COLO668 (cell line): Measurements from ENCODE around the gene PKD1L1.

Source experiments
- DNase-seq: peaks from one replicate; lab custom pipeline; 2025; ENCODE audit not compliant: unreplicated experiment; lab: John Stamatoyannopoulos, UW

Gene PKD1L1

DNA sequence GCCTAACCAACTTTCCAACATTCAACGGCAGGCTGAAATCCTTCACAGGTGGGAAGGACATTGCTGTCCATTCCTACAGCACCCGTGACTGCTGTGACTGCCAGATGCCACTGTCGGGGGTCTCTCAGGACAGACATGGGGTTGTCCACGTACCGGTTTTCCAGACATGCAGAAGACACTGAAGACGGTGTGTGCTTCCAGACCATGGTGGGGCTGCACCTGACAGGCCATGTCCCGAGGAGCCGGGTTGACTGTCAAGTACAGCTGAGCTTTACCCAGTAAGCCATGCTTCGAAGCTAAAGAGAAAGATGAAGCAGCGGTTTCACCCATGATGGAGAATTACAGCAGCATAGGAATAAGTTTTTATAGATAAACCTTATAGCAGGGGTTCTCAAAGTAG lies 70.9 kb downstream of the PKD1L1 start:
- no peak for DNase-seq

DNA sequence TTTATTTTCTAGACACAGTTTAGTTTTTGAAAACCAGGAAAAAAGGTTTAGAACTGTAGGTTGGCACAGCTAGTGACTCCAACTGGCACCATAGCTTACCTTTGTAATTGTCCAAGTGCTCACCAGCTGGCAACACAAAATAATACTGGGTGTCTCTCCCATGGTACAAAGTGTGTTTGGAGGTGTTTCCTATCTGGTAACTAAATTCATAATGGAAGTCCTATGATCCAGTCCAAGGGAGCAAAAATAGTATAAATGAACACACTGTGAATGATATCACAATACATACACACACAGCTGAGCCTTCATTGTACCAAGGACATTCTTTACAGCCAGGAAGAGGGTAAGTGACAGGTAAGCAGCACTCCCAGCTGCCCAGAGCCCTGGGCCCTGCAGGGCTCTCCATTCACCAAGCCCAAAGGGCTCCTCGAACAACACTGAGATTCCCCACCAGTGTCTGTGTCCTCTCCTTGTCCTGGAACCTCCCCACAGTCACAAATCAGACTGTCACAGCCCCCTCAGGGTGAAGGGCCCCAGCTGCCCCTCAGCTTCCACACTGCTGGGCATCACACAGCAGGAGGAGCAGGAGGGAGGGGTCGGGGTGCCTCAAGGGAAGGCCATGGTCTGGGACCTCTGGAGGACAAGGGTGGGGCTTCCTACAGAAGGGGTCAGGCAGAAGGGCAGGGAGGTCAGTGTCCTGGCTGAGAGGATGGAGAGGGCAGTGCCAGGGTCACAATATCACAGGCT lies 72.1 kb downstream of the PKD1L1 start:
- no peak for DNase-seq

DNA sequence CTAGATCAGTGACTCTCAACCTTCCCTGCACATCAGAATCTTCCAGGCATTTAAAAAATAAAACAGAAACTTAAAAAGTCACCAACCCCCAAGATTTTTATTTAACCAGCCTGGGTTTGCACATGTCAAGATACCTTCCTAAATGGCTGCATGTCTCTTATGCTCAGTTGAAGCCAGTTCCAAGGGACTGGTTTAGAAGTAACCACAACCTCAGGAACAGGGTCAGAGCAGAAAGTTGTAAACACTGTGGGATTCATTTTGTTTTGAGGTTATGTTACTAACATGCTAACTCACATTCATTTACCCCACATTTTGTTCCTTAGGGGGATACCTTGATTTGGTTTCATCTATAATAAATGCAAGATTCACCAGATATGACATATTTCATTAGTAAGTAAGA lies 72.9 kb downstream of the PKD1L1 start:
- no peak for DNase-seq

DNA sequence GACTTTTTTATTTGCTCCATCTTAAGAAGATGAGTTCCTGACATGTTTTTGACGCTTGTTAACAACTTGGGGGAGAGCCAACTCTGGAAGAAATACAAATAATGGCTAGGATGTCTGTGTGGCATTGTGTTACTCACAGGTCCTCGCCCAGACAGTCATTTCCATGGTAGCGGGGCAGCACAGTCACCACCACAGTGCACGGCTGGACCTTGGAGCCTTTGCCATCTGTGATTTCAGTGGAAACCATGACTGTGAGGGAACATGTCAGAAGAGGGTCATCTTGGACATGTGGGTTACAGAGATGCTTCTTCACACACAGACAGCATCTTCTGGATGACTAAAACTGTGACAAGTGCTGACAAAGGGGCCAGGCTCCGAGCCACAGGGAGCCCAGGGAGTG lies 74.5 kb downstream of the PKD1L1 start:
- no peak for DNase-seq

DNA sequence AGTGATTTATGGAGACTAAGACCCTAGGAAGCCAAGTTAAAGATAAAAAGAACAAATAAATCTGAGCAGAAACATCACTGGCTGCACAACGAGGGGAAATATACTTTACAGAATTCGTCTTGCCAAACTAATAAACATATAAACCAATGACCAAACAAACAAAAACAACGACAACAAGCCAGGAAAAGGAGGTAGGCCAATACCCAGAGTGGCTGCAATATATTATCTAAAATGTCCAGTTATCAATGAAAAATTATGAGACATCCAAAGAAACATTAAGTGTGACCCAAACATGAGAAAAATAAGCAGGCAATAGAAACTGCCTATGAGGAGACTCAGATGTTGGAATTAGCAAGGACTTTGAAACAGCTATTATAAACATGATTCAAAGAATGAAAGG lies 81.0 kb downstream of the PKD1L1 start:
- DNase-seq: no peak

- no peak for DNase-seq
Measured at GRCh38 chr7:47866120-47866519, 82.1 kb downstream of the PKD1L1 start.

- DNase-seq: no peak
Measured at GRCh38 chr7:47852330-47853245, 95.7 kb downstream of the PKD1L1 start.

GRCh38 chr7:47847207-47847606 lies 101.1 kb downstream of the PKD1L1 start:
- no peak for DNase-seq

DNA sequence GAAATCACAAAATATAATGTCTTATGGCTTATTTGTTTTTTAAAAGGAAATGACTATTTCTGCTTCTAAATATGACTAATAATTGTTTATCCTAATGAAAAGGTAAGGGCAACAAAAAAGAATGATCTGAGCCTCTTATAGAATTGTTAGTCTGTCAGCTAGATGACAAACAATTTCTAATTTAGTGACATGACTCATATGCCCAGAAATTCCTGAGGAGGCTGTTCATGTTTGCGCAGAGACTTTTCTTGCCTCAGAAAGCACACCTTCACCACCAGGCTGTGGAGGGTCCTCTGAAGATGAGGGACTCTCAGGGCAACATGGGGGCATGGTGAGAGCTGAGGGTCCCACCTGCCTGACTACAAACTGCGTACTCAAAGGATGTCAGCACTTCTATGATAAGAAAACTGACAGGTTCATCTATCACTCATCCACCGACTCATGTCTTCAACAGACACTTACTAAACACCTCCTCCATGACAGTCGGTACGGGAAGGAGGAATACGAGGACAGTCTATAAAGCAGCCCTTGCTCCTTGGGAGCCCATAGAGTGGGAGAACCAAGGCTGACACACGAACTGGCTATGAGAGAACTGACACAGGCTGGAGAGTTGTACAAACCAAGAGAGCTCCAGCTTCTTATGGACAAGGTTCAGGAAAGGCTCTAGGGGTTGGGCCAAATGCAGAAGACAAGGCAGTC lies 102.0 kb downstream of the PKD1L1 start:
- DNase-seq: no peak

- DNase-seq: no peak
Measured at GRCh38 chr7:47844311-47844710, 104.0 kb downstream of the PKD1L1 start.

DNA sequence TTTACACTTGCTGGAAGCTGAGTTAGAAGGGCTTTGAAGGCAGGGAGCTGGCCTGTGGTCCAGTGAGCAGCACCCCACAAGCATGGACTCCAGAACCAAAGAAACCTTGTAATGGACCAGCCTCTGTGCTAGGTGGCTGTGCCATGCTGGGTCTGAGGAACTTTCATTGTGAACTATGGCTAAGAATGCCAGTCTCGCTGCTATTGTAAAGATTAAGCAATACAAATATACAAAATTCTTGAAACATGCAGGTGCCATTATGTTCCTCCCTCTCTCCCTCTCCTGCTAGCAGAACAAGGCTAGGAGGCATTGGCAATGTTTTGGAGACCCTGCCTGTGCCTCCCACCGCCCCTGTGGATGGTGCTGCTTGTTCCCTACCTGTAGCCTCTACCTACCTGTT lies 105.0 kb downstream of the PKD1L1 start:
- DNase-seq: no peak

GRCh38 chr7:47839381-47839780 lies 108.9 kb downstream of the PKD1L1 start:
- DNase-seq: peak; percentile 40

- no peak for DNase-seq
Measured at GRCh38 chr7:47837826-47838225, 110.4 kb downstream of the PKD1L1 start.

DNA sequence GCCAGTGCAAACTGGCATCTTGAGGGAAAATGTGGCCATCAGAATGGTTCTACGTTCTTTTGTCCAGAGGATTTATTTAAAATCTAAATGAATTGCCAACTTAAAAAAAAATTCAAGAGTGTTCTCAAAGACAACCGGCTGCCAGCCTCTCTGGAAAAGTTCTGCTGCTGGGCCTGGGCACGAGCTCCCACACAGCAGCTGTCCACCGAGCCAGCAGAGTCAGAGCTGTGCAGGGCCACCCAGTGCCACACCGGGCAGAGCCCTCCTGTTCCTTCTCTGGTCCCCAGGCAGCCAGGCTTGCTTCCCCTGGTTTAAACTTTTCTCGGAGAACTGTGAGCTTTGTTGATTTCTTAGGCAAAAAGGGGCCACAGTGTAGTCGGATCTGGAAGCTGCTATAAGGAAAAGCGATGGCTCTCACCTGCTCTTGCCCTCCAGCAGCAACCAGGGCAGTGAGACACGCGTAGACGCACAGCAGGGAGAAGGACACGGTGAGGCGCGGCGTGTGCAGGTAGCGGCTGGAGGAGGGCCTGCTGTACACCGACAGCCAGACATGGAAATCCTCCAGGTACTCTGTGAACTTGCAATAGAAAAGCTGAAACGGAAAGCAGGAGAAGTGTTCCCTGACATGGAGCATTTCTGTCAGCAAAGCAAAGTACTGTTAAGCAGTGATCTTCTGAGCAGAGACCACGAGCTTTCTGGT lies 111.6 kb downstream of the PKD1L1 start:
- no peak for DNase-seq

GRCh38 chr7:47836080-47836479 lies 112.2 kb downstream of the PKD1L1 start:
- no peak for DNase-seq

DNA sequence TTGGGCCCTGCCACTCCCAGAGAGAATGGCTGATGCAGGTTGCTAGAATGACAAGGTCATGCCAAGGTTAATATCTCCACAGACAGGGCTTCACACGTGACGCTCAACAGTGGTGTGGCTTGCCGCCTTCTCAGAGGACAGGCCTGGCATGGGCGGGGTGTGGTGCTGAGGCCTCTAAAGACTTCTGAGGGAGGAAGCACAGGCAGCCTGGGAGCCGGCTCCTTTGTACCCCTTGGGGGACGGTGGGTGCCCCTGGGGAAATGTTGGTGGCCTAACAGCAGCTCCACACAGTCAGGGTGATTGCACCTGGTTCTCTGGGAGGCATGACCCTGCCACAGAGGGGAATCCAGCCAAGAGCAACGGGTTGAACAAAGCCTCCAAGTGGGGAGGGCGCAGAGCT lies 115.1 kb downstream of the PKD1L1 start:
- DNase-seq: no peak

- DNase-seq: no peak
Measured at GRCh38 chr7:47832105-47832715, 116.1 kb downstream of the PKD1L1 start.

DNA sequence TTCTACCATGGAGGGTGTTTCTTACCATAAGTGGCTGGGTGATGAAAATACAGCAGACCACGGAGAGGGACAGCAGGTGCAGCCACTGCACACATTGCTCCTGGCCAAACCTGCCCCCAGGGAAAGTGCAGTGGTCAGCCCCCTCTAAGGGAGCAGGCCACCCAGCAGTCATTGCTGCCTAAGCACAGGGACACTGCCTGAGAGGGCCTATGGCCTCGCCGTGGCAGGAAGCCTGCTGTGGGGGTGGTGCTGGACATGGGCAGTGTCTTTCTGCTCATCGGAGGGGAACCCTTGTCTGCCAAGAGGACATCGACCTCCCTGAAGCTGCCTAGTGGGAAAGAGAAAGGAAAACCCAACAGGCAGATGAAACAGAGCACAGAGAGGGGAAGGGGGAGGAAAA lies 118.3 kb downstream of the PKD1L1 start:
- DNase-seq: no peak

- DNase-seq: no peak
Measured at GRCh38 chr7:47827871-47828270, 120.4 kb downstream of the PKD1L1 start.

GRCh38 chr7:47827351-47827756 lies 120.9 kb downstream of the PKD1L1 start:
- DNase-seq: no peak

- no peak for DNase-seq
Measured at GRCh38 chr7:47826754-47827153, 121.5 kb downstream of the PKD1L1 start.
